GF-D8 (cell line): Measurements from ENCODE around the gene CRYBG1.
"Not testable (repeated sequence)": the region's sequence is repeated elsewhere in the genome, so short reads cannot be mapped to it uniquely, and the experiment has no call there.

Experiments used
- DNase-seq: peaks from one replicate; lab custom pipeline; 2025; lab: John Stamatoyannopoulos, UW

Gene CRYBG1

DNA sequence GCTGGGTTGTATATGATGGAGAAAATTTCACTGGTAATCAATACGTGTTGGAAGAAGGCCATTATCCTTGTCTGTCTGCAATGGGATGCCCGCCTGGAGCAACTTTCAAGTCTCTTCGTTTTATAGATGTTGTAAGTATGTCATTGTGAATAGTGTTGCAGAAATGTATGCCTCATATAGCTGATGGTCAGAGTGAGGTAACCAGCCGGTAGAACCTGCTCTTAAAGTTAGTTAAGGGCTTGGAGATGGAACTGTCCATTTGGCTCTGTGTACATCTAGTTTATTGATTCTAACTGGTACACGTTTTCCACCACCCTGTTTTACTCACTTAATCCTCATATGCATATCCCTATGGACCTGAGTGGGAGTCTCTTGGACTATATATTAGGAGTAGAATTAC, 195.2 kb downstream of the CRYBG1 start:
- DNase-seq, result no peak

DNA sequence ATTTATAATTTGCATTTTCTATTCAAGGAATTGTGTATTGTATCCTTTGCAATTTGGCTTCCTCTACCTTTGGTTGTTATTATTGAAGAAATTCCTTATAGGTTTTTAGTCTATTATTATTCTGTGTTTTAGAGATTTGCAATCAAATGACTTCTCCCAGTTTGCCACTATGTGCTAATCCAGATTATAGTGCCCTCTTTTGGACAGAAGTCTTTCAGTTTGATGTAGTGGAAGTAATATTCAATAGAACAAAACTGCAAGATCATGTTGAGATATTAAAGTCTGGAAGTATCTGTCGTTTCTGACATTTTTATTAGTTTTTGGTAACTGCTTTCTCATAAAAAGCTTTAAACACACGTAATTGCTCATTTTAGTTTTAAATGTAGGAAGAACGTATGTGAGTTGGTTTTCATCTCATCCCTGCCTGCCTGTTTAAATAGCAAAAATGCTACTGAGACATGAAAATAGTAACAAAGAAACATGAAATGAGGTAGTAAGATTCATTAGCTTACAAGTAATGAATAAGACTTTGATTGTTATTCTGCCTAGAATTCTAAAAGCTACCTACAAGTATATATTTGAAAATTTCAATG, 195.9 kb downstream of the CRYBG1 start:
- DNase-seq, result peak; percentile 27

DNA sequence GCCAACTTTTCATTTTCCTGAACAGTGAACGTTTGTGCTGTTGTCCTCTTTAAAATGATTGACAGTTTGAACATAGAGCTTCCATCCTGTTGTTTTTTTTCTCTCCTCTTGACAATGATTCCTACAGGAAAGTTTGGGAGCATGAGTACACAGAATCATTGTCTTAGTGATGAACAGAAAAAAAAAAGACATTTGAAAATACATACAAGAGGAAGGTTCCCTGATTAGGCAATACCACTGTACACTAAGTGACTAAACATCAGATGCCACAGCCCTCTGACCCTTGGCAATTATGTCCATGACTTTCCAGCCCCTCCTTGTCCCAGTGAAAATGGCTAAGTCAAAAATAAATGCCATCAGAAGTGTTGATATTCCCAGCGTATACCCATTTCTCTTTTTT, 197.3 kb downstream of the CRYBG1 start:
- no peak for DNase-seq

DNA sequence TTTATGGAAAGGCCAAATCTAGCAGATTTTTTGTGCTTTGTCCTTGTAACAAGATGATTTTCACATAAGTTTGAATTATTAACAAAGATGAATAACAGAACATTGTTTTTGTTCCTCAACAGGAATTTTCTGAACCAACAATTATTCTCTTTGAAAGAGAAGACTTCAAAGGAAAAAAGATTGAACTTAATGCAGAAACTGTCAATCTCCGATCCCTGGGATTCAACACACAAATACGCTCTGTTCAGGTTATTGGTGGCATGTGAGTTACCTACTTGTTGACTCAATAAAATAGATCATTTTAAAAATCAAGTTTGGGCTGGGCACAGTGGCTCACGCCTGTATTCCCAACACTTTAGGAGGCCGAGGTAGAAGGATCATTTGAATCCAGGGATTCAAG, 197.8 kb downstream of the CRYBG1 start:
- no peak for DNase-seq

DNA sequence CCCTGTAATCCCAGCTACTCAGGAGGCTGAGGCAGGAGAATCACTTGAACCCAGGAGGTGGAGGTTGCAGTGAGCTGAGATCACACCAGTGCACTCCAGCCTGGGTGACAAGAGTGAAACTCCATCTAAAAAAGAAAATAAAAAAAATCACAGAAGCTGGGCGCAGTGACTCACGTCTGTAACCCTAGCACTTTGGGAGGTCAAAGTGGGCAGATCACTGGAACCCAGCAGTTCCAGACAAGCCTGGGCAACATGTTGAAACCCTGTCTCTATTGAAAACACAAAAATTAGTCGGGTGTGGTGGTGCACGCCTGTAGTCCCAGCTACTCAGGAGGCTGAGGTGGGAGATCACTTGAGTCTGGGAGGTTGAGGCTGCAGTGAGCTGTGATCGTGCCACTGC, 199.1 kb downstream of the CRYBG1 start:
- DNase-seq, result not testable (repeated sequence)

DNA sequence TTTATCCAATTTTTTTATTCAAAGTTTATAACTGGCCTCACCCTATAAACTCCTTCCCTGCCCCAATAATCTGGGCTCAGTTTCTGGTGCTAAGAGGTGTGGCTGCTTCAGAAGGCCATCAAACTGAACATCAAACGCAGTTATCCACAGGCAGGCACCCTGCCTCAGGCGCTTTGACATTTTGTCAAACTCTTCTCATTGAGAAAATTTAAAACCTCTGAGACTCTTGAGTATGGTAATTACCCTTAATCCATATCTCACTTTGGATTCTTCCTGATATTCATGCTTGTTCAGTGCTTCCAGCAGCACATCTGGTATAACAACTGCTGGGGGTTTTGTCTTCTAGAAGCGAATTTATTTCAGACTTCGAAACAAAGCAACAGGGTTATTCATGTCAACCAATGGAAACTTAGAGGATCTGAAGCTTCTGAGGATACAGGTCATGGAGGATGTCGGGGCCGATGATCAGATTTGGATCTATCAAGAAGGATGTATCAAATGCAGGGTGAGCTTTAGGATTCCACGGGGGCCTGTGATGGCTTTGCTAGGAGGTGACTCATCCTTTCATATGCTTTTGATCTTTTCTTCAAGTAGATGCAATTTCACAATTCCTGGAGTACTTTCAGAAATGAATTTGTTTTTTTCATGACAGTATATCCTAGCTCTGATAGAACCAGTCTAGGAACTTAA, 200.6 kb downstream of the CRYBG1 start:
- DNase-seq, result no peak

DNA sequence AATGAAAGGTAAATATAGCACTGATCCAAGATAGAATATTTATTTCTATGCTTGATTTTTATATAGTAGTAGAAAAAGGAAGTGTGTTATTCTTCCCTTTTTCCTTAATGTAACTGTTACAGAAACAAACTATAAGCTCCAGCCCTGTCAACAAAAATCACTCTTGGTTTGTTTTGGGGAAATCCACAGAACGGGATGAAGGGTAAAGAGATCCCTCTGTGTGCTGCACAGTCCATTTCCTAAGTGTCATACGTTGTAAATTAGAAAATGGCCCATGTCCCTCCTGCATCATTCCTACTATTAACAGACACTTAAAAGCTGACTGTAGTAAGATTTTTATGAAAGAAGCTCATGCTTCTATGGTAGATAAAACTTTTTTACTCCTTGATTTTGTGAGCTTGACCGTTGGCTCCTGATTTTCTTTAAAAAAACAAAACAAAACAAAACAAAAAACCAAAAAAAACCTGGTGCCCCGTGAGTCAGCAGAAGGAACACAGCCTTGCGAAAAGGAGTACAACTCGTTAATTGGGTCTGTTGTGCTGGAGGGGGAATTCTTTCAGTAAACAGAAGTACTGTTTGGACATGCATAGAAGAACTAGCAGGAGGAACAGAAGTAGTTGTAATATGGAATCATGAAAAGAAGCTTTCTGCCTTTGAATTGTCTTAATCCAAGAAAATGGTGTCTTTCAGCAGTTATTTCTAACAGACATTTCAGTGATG, 201.3 kb downstream of the CRYBG1 start:
- DNase-seq, result no peak

DNA sequence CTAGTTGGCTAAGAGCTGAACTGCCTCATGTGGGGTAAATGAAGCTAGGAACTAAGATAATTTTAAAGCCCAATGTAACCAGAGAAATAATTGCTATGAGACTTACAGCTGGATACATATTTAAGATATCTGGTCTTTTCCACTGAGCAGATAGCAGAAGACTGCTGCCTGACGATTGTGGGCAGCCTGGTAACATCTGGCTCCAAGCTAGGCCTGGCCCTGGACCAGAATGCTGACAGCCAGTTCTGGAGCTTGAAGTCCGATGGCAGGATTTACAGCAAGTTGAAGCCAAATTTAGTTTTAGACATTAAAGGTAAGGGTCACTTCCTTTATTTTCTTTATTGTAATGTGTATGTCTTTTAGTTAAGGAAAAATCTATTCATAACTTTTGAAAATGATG, 203.1 kb downstream of the CRYBG1 start:
- DNase-seq, result no peak

DNA sequence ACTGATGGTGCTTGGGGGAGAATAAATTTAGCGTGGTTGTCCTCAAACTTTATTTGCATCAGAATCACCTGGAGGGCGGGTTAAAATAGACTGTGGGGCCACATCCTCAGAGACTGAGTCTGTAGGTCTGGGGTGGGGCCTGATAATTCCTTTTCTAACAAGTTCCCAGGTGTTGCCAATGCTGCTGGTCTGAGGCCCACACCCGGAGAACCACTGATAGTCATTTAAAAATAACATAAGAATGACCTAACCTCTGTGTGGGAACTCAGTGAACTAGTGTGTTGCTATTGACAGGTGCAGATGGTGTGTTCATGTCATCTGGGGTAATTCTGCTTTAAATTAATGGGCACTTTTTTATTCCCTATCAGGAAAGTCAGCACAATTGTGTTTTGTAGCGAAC, 204.0 kb downstream of the CRYBG1 start:
- no peak for DNase-seq

DNA sequence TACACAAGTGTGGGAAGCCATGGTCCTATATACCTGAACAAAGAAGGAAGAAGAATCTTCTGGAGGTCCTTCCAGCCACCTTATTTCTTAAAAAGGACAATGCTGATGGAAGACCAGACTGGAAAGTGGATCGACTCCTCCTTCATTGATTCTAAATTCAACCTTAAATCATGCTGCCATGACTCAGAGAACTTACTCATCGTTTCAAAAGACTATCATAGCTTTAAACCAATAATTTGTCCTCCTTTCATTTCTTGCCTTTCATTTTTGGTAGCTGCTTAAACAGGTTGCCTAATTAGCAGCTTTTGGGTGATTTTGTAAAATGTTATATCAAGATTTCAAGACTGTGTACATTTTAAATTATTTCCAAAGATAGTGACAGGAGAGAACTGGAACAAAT, 208.0 kb downstream of the CRYBG1 start:
- DNase-seq, result no peak

DNA sequence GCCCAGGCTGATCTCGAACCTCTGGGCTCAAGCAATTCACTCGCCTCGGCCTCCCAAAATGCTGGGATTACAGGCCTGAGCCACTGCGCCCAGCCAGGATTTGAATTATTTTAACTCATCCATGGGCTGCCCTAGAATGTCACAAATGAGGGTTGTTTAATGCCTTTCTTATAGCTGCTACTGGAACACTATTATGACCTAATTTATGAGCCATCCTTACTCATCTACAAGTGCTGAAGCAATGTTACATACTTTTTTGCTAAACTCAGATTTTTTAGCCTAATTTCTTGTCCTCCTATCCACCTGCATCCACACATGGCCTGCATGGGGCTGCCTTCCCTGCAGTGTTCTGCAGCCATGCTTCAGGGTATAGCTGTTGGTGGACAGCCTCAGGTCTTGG, 208.9 kb downstream of the CRYBG1 start:
- DNase-seq, result no peak

DNA sequence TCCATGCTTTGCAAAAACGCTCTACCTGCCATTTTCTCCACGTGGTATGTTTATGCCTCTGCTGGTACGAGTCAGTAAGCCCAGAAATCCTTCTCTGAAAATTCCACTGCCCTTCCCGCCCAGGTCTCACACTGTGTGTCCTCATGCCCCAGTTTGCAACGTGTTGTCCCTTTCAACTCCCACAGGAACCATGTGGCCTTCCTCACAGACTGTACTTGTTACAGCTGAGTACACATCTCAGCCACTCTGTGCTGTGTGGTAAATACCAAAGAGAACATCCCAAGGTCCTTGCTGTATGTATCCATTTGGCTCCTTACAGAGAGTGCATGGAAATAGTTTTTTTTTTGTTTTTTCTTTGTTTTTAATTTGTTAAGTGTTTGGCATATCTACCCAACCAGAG, 211.9 kb downstream of the CRYBG1 start:
- no peak for DNase-seq

DNA sequence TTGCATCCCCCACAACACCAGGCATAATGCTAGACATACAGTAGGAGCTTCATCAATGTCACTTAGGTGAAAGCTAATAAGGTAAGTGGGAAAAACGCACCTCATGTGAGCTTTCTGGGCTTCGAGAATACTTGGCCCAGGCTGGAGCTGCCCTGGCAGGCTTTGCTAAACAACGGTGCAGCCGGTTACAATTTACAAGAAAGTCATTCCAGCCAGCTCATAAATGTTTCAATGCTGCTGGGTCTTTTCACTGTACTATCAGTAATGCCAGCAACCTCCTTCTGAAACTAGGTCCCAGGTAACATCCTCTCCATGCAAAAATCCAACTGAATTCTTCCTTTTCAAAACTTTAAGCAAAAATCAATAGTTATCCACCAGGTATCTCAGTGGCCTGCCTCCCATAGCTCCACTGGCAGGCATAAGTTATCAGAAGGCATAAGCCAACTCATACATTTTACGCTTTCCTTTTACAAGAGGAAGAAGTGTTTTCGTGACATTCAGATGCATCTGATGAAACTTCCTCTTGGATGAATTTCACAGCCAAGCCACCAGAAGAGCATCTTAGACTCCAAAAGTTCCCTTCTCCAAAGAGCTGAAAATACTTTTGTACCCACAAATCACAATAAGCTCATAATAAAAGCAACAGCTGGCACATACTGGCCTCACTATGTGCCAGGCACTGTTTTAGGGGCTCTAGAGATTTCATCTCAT, 212.5 kb downstream of the CRYBG1 start:
- DNase-seq, result peak; percentile 19

DNA sequence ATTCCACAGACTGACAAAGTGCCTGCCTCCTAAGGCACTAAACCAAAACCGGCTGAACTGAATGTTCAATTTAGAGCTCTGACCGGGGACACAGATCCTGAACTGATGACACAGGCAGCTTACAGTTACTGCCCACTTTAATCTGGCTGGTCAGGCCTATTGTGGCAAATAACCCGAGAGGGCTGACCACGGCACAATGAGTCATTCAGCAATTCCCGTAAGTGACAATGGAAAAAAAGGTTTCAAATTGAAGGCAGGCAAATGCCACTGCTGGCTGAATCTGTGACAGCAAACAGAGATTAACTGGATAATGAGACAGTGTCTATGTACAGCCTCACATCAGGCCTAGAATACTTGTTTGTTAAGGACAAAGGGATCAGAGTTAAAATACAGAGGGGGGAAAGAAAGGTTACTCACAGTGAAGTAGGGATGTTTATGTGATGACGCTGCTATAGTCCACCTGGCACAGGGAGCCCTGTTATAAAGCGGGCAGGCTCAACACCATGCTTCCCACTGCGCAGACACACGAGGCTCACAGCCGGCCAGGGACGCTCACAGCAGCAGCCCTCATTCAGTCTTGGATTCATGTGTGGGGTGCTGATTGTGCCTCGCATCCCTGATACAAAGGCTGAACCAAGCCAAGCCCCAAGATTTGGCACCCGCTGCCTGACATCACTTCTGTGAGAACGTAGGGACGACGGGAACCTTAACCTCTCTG, 214.4 kb downstream of the CRYBG1 start:
- no peak for DNase-seq

DNA sequence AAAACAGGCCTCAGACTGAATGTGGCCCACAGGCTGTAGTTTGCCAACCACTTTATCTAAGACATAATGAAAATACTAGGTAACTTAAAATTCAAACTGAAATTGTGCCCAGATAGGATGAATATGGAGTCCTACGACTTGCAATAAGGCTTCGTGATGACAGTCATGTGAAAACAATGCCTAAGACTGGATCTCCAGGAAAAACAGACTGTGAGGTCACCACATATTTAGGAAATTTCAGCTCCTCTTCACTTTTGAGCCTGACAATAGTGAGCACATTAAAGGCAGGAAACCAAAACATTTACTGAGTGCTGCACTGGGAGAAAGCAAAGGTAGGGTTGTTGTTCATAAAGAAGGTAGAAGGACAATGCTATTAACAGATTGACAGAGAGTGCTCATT, 218.8 kb downstream of the CRYBG1 start:
- DNase-seq, result no peak

DNA sequence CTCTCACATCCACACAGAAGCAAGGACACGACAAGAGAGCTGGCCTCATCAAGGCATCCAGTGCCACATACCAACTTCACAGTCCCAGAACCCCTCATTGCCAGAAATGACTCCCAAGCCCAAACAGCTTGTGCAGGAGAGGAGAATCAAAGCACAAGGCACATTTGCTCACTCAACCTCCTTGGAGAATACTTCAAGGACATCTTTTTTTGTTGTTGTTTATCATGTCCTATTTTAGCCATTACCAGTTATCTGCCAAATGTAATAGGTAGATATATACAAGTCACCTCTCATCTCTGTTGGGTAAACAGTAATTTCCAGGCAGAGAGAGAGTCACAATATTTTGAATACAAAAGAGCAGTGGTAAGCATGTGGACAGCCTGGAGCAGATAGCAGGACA, 221.0 kb downstream of the CRYBG1 start:
- no peak for DNase-seq

DNA sequence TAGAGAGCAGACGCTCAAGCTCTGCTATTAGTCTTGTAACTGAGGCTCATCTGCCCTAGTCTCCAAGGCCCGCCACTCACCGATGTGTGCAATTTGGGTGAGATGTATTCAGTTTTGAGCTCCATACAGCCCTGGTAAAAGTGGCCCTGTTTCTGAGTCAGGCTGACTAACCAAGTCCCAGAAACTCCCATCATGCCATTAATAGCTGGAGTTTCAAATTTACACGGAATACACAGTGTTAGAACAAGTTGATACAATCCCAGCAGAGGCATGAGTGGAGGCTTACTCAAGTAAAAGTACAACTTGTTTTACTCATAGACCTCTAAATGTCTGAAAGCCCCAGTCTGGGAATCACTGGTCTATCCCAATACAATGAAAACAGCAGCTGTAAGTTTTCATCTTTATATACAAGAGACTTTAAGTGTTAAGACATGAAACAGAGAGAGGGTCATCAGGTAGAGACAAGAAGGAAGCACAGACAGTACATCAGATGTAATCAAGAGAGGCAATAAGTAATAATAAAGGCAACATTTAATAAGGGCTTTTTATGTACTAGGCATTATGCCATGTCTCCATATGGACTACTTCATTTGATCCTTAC, 226.4 kb downstream of the CRYBG1 start:
- DNase-seq, result no peak

DNA sequence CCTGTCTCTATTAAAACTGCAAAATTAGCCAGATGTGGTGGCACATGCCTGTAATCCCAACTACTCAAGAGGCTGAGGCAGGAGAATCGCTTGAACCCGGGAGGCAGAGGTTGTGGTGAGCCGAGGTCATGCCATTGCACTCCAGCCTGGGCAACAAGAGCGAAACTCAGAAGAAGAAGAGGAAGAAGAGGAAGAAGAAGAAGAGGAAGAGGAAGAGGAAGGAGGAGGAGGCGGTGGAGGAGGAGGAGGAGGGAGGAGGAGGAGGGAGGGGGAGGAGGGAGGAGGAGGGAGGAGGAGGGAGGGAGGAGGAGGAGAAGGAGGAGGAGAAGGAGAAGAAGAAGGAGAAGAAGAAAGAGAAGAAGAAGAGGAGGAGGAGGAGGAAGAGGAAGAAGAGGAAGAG, 228.4 kb downstream of the CRYBG1 start:
- DNase-seq, result not testable (repeated sequence)

DNA sequence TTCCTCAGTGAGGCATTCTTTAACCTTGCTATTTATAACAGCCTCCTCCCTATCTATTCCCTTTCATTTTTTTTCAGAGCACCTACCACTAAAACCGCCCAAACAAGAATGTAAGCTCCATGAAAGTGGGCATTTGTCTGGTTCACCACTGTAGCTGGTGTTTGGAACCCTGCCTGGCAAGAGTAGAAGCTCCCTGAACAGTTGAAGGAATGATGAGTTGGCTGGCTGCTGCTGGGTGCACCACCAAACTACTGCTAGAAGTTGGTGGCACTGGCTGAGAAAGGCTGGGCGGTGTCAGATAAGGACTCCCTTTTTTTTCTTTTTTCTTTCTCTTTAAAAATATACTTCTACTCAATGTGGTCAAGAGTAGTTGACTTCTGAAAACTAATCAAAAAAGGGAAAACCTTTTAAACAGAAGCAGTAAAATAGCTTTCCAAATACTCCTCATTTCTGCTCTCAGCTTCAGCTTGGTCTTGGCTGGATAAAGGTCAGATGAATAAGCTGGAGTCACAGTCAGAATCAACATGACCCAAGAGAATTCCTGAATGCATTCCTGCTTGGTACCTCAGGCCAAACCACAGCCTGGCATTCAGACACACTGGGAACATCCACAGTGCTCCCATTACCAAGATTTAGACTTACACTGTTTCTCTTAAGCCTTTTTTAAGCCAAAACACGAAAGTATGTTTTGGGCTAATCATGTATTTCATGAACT, 230.8 kb downstream of the CRYBG1 start:
- no peak for DNase-seq

DNA sequence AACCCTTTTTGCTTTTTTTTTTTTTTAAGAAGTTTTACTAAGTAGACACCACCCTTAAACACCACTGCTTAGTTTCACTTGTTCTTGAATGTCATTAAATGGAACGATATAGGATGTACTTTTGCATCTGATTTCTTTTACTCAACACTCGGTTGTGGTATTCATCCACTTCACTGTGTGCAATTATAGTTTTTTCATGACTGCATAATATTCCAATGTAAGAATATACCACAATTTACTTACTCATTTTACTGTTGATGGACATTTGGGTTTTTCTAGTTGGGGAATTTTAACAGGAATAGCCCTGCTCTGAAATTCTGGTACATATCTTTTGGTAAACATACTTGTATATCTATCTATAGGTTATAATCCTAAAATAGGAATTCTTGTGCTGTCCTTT, 238.9 kb downstream of the CRYBG1 start:
- DNase-seq, result no peak

DNA sequence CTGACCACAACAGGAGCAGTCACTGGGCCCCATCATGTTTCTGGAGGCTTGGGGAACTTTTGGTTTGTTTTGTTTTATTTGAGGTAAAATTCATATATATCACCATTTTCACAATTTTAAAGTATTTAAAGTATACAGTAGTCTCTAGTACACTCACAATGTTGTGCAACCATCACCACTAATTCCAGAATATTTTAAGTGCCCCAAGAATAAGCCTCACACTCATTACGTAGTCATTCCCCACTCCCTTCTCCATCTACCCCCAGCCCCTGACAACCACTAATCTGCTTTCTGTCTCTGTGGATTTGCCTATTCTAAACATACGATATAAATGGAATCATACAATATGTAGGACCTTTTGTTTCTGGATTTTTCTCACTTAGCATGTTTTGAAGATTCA, 239.8 kb downstream of the CRYBG1 start:
- no peak for DNase-seq
